GM18868 (cell line): Measurements from ENCODE around the gene MRGPRX2.

Experiments
- ATAC-seq: cut with Tn5 transposase; IDR thresholded peaks from one replicate; pipeline ENCODE4 v1.9.1; 2021; ENCODE audit warnings: mild to moderate bottlenecking, moderate library complexity; ENCODE audit not compliant: unreplicated experiment

The MRGPRX2 gene

DNA sequence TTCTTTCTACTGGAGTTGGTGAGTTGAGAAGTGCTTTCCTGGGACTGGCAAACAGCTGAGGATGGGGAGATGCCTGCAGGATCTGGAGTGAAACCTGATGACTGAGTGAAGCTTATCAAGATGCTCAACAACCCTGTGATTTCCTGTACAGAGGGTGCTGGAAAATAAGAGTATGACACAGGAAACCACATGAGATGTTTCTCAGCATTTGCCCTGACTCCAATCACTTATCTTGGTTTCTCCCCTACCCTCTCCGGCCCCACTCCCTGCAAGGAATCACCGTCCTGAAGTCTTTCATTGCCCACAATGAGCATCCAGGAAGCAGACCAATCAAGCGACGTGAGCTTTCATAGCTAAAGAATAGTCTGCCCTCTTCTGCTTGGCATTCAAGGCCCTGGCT lies at the start of gene MRGPRX2:
Gene MRGPRX2 (minus strand): TSS at position 89 of the 400 bp plus-strand sequence. CDS start 4,315 bp downstream, outside the sequence.
- ATAC-seq: no peak

- no peak for ATAC-seq
These were observed 49.8 kb upstream of the MRGPRX2 start for GRCh38 chr11:19110295-19110694.

DNA sequence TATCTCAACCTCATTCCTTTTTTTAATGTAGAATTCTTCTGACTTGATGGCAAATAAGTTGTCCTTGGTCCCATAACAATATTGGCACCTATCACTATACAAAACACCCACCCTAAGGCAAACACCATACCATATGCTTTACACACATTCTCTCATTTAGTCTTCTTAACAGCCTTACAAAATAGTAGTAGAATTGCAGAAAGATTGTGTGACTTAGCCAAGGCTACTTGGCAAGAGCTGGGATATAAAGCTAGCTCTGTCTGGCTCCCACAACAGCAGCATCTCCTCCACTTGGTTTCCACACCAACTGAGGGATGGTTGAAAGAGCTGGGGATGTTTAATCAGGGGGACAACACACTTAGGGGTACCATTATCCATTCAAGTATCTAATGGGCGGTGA lies 46.6 kb upstream of the MRGPRX2 start:
- ATAC-seq: no peak

DNA sequence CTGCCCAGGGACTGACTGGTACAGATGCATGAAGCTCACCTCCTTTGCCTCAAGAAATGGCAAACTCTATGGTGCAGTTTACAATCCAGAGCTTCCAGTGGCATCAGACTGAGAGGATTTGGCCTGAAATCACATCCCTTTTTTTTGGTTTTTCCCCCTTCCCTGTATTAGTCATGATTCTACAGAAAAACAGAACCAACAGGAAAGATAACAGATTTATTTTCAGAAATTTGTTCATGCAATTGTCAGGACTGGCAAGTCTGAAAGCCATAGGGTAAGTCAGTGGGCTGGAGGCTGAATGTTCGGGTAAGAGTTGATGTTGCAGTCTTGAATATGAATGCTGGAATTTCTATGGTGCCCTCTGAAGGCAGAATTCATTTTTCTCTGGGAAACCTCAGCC lies 44.5 kb upstream of the MRGPRX2 start:
- ATAC-seq: no peak

- no peak for ATAC-seq
These were observed 42.0 kb upstream of the MRGPRX2 start for GRCh38 chr11:19102521-19102900.

DNA sequence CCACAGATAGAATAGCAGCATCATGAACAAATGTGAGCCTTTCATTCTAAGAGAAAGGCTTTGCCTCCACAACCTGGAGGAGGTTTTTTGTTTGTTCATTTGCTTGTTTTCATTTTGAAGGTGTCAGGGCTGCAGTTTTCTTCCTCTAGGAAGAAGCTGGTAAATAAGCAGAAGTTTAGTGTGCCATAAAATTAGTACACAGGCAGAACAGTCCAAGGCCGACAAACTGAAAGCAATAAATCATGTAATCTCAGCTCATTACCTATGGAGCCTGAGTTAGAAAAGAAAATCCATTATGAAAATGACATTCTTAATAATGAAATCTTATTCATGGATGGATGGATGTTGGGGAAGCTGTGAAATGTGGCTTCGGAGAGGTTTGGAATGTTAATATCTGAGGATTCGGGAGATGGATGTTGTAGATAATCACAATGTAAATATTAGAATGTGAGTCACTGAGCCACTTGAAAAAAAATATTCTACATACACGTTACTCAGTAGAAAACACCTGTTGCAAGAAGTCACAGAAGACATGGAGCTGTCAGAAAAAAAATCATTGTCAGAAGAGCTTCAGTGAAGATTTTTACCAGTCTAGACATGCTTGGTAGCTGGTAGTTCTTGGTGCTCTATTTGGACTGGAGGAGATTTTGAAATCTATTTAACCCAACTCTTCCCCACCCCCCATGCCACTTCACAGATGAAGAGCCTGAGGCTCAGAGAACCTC lies 41.4 kb upstream of the MRGPRX2 start:
- no peak for ATAC-seq

DNA sequence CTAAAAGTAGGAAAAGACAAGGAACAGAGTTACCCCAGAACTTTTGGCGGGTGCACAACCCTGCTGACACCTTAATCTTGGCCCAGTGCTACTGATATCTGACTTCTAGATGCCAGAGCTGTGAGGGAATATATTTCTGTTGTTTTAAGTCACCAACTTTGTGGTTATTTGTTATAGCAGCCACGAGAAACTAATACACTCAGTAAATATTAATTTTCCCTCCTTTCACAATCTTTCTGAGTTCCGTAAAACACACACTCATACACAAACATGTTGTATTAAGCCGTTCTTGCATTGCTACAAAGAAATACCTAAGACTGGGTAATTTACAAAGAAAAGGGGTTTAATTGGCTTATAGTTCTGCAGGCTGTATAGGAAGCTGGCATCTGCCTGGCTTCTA lies 40.4 kb upstream of the MRGPRX2 start:
- ATAC-seq: no peak

- ATAC-seq: no peak
These were observed 38.6 kb upstream of the MRGPRX2 start for GRCh38 chr11:19099093-19099492.

DNA sequence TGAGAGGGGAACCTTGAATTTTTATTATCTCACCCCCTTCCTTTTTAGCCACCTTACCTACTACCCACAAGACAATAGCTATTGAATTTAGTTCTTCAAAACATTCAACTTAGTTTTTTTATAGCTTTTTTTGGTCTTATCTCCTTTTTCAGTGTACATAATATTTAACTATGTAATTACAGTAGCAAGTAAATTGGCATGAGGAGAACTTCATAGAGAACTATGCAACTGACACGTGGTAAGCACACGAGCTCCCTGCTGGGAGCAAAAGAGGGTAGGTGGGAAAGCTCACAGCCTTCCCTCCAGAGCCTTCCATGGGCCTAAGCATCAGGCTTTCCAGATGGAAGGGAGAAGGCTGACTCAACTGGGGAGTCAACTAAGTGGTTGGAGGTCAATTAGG lies 34.3 kb upstream of the MRGPRX2 start:
- no peak for ATAC-seq

DNA sequence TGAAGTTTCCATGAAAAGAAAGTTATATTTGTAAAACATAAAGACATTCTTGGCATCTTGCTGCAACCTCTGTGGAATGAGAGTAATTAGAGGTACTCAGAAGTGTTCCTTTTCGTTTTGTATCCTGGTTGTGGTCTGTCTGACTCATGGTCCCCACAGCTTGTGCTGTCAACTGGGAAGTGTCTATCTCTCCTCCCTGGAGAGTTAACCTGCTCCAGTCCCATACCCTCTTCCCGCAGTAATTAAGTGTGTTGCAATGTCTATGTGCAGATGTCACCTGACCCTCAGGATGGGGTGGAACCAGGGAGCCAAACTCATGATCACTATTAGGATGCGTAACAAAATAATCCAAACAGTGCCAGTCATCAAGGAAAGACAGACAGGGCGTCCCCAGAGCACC lies 33.5 kb upstream of the MRGPRX2 start:
- no peak for ATAC-seq

- ATAC-seq: no peak
These were observed 32.3 kb upstream of the MRGPRX2 start for GRCh38 chr11:19092850-19093249.

- ATAC-seq: no peak
These were observed 31.8 kb upstream of the MRGPRX2 start for GRCh38 chr11:19092342-19092741.

- ATAC-seq: no peak
These were observed 30.8 kb upstream of the MRGPRX2 start for GRCh38 chr11:19091366-19091765.

DNA sequence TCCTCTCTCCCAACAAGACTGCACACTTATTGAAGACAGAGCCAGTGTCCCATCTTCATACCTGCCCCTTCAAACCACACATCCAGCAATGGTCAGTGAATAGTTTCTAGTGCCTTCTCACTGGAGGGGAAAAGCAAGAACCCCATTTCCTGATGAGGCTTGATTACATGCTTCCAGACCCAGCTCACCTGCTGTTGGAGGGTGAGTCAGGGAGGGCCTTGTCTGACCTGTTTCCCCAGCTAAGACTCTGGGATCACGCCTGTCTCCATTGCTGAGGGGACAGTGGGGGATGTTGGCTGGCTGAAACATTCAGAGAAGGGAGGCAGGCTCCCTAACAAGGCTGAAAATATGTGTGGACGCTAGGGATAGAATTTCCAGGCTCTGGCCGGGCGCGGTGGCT lies 28.9 kb upstream of the MRGPRX2 start:
- no peak for ATAC-seq

GRCh38 chr11:19088791-19089190 lies 28.3 kb upstream of the MRGPRX2 start:
- no peak for ATAC-seq

- ATAC-seq: no peak
These were observed 27.1 kb upstream of the MRGPRX2 start for GRCh38 chr11:19087658-19088057.

DNA sequence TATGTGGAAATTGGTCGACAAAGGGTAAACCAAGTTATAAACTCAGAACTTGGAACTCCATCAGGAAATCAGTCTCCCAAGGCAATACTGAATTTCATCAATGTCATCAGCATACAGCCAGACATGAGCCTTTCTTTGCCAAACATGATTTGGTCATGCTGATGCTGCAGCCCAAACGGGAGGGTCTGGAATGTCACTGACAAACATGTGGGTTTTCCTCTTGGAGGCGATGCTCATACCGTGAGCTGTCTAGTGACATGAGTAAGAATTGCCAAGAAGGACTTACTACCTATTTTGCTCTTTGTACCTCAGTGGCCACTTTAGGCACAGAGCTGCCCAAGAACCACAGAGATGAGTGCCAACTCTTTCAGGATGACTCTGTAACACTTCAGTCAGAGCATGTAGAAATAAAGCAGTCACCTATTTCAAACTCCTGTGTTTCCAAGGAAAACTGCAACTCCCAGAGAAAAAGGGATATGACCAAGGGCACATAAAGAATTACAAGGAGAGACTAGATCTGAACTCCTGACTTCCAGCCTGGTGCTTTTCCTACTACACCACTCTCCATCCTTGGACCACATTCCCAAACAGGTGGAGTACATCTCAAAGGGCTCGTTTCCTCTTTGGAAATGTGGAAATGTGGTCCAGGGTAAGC lies 24.3 kb upstream of the MRGPRX2 start:
- ATAC-seq: no peak

GRCh38 chr11:19083166-19083565 lies 22.6 kb upstream of the MRGPRX2 start:
- no peak for ATAC-seq

DNA sequence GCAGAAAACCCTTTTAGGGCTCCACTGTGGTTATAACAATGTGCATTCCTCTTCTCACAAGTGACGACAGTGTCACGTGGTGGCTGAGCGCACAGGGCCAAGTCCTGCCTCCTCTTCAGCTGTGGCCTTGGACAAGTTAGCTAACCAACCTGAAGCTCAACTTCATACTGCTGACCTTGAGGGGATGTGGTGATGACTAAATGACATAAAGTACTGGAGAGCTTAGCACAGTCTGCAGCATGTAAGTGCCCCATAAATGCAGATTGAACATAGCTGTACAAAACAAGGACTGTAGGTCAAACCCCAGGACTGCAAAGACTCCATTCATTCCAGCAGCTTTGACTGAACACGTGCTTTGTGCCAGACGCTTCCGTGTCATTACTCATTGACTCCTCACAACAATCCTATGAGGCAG lies 20.1 kb upstream of the MRGPRX2 start:
- no peak for ATAC-seq

GRCh38 chr11:19079643-19080440 lies 19.3 kb upstream of the MRGPRX2 start:
- ATAC-seq: no peak

DNA sequence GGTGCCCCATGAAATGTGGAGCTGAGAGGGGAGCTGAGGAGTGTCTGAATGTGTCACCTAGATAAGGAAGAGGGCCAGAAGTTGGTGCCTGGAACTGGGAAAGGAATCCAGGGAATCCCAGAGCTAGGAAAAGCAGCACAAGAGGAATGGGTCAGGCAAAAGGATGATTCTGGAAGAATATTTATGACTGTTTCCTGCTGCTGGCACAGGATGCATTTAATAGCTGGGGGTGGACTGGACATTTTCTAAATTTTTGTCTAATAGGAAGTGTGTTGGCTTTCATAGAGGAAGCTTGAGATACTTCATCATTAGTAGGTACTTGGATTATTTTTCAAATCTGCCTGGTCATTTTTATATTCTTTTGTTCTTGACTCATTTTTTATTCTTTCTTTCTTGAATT lies 17.4 kb upstream of the MRGPRX2 start:
- no peak for ATAC-seq
